Right atrium auricular region (tissue), 2 donors: Measurements from ENCODE around the gene ADCY1. TPM values are rescaled to one million over a fixed set of nuclear protein-coding genes. Genes with fewer than 3 reads are reported as not detected.

ENCODE experiments used
- DNase-seq: peaks from one replicate; pipeline ENCODE4 v3.0.0-alpha.2; 2019; ENCODE audit warnings: low spot score
- H3K27ac ChIP-seq, 2 donors: fragments of 200-600 bp; sonication (generic); 1 replicate in 1 of 2; 2 replicates in 1 of 2; pipeline ENCODE4 v1.5.1; 2016 to 2019
- H3K27me3 ChIP-seq, 2 donors: fragments of 200-600 bp; sonication (generic); one replicate each; pipeline versions ENCODE4 v1.5.1 to v1.6.0; 2017 to 2019
- H3K36me3 ChIP-seq: fragments of 200-600 bp; sonication (generic); one replicate; pipeline ENCODE4 v1.5.1; 2016
- H3K4me1 ChIP-seq, 2 donors: fragments of 200-600 bp; sonication (generic); one replicate each; pipeline versions ENCODE4 v1.5.1 to v1.6.0; 2017 to 2019
- H3K4me3 ChIP-seq, 2 donors: fragments of 200-600 bp; sonication (generic); 1 replicate in 1 of 2; 2 replicates in 1 of 2; pipeline ENCODE4 v1.5.1; 2017 to 2019; ENCODE audit warnings: mild to moderate bottlenecking in 1 of 2, moderate library complexity in 1 of 2
- H3K9me3 ChIP-seq, 2 donors: fragments of 200-600 bp; sonication (generic); one replicate each; pipeline ENCODE4 v1.5.1; 2019
- CTCF ChIP-seq, 2 donors: fragments of 200-600 bp; sonication (generic); IDR thresholded peaks; one replicate each; pipeline ENCODE4 v1.5.1; 2019; ENCODE audit warnings: antibody characterized with exemption in 2 of 2
- total RNA-seq, 2 donors: library from RNA; depleted of rRNA; stranded (reverse); fragments of >200 nt; gene quantifications; one replicate each; pipeline ENCODE4 v1.1.0, GENCODE V29; 2016

The ADCY1 gene
- total RNA-seq, 2 donors from 2014 or later: 2.4 to 3.2 TPM

GRCh38 chr7:45696476-45696875, 122.3 kb downstream of the ADCY1 start:
- no peak overlapping the region for H3K27ac ChIP-seq
- no peaks in the 10 kb centered on the region for H3K27me3 ChIP-seq
- no peaks in the 10 kb centered on the region for H3K36me3 ChIP-seq
- H3K4me3 ChIP-seq: no peak overlapping the region
- TF ChIP-seq CTCF (IDR thresholded peaks at IDR 0.05): no peak
- no peaks in the 10 kb centered on the region for H3K9me3 ChIP-seq
- DNase-seq: peak; percentile 48
- H3K4me1 ChIP-seq: peaks cover 0 to 10% of the 10 kb centered on the region in 2 donors

DNA sequence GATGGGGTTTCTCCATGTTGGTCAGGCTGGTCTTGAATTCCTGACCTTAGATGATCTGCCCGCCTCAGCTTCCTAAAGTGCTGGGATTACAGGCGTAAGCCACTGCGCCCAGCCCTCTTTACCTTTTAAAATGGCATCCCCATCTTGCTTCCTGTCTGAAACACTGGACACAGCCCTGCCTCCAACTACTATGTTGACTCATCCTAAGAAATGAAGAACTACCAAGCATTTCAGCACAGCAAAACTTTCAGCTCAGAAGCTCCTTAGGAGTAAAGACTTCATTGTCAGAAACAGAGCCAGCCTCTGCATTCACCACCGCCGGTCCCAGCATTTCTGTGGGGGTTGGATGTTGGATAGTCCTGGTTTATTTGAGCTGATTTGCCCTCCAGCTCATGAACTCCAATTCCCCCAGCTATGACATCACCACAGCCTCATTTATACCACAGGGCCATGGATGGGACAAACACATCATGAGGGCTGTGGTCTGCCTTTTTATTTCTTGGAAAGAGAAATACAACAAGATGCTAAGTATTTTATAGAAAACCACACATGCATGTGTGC, 123.5 kb downstream of the ADCY1 start:
- Histone ChIP-seq H3K4me3 (no peak overlapping the region), H3K9me3 (no peaks in the 10 kb centered on the region), H3K27me3 (no peaks in the 10 kb centered on the region), H3K4me1 (peaks cover 0 to 10% of the 10 kb centered on the region in 2 donors), H3K36me3 (no peaks in the 10 kb centered on the region), H3K27ac (no peak overlapping the region)
- TF ChIP-seq CTCF (IDR thresholded peaks at IDR 0.05): no peak
- DNase-seq: no peak

- no peaks in the 10 kb centered on the region for H3K9me3 ChIP-seq
- peak; percentile 48 for DNase-seq
Measured at GRCh38 chr7:45698303-45699014, 124.3 kb downstream of the ADCY1 start.

GRCh38 chr7:45699015-45699309, 124.8 kb downstream of the ADCY1 start:
- Histone ChIP-seq H3K4me3 (no peak overlapping the region), H3K36me3 (no peaks in the 10 kb centered on the region), H3K27ac (no peak overlapping the region), H3K27me3 (no peaks in the 10 kb centered on the region), H3K4me1 (peaks cover 0 to 10% of the 10 kb centered on the region in 2 donors), H3K9me3 (no peaks in the 10 kb centered on the region)
- no peak for TF ChIP-seq CTCF (IDR thresholded peaks at IDR 0.05)
- no peak for DNase-seq

More at GRCh38 chr7:45698303-45699014, 124.3 kb downstream of the ADCY1 start:
- H3K27me3 ChIP-seq: no peaks in the 10 kb centered on the region
- H3K4me3 ChIP-seq: no peak overlapping the region
- no peak for TF ChIP-seq CTCF (IDR thresholded peaks at IDR 0.05)
- H3K27ac ChIP-seq: no peak overlapping the region
- peaks cover 0 to 10% of the 10 kb centered on the region in 2 donors for H3K4me1 ChIP-seq
- no peaks in the 10 kb centered on the region for H3K36me3 ChIP-seq

DNA sequence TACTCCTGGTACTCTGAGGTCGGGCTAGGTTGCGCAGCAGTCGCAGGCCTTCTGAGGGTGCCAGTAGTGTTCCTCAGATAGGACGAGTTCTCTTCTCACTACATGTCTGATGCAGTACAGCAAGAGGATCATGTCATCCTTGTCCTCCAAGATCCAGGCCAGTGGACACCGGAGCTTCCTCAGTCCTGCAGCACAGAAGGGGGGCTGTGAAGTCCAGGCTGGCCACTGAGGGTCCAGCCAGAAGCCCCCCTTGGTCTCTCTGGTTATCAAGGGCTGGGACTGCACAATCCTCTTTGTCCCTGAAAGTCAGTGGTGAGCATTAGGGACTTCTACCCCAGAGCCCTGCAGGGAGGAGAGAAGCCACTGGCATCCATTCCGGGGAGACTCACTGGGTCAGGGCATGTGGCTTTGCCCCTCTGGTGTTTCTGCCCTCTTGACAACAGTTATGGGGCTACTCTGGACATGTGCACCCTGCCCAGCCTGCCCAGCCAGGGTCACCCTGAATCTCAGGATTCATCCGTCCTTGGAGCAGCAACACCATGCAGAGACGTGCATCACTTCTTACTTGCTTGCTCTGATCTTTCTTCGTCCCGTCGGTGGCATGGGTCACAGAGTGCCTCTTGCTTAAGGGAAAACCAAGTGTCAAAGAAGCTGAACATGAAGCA, 125.7 kb downstream of the ADCY1 start:
- H3K9me3 ChIP-seq: no peaks in the 10 kb centered on the region
- TF ChIP-seq CTCF (IDR thresholded peaks at IDR 0.05): no peak
- H3K4me1 ChIP-seq: peaks cover 0 to 10% of the 10 kb centered on the region in 2 donors
- DNase-seq: peak; percentile 58
- H3K27me3 ChIP-seq: no peaks in the 10 kb centered on the region
- no peak overlapping the region for H3K27ac ChIP-seq
- H3K36me3 ChIP-seq: no peaks in the 10 kb centered on the region
- no peak overlapping the region for H3K4me3 ChIP-seq
